Activated T-cell treated with anti-CD3 and anti-CD28 coated beads for 1 hour (primary cell): ENCODE measurements around the gene GPR3.

ENCODE experiments used
- DNase-seq: peaks from one replicate; pipeline ENCODE4 v3.0.0-alpha.2; 2020; ENCODE audit warnings: low read depth

GPR3 gene, protein sequence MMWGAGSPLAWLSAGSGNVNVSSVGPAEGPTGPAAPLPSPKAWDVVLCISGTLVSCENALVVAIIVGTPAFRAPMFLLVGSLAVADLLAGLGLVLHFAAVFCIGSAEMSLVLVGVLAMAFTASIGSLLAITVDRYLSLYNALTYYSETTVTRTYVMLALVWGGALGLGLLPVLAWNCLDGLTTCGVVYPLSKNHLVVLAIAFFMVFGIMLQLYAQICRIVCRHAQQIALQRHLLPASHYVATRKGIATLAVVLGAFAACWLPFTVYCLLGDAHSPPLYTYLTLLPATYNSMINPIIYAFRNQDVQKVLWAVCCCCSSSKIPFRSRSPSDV

DNA sequence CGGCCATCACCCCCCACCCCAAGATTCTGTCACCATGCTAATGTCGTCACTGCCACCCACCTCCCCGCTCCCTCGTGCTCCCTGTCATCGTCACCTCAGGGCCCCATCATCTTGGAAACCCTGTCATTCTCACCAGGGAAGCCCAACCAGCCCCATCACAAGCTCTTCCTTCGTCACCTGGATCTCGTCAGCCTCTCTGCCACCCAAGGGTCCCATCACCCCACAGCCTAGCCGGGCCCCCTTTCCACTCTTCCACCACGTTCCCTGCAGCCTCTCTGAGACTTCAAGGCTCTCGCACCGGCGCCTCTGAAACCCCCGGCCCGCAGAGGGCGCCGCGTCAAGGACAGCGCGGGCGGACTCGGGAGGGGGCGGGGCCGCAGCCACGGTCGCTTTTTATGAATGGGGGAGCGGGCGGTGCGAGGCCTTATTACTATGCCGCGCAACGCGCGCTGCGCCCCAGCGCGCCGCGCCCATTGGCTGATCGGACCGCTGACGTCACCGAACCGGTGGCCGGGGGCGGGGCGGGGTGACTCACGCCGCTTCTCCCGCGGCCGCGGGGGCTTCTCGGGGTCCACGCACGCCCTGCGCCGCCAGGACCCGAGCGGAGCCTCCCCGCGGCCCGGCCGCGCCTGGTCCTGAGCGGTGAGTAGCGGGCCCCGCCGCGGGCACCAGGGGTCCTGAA lies at the start of gene GPR3:
Gene GPR3, plus strand, starts transcription at position 527 of the 682 bp plus-strand sequence. CDS start 1,177 bp downstream, outside the sequence.
- DNase-seq: peak; percentile 90

DNA sequence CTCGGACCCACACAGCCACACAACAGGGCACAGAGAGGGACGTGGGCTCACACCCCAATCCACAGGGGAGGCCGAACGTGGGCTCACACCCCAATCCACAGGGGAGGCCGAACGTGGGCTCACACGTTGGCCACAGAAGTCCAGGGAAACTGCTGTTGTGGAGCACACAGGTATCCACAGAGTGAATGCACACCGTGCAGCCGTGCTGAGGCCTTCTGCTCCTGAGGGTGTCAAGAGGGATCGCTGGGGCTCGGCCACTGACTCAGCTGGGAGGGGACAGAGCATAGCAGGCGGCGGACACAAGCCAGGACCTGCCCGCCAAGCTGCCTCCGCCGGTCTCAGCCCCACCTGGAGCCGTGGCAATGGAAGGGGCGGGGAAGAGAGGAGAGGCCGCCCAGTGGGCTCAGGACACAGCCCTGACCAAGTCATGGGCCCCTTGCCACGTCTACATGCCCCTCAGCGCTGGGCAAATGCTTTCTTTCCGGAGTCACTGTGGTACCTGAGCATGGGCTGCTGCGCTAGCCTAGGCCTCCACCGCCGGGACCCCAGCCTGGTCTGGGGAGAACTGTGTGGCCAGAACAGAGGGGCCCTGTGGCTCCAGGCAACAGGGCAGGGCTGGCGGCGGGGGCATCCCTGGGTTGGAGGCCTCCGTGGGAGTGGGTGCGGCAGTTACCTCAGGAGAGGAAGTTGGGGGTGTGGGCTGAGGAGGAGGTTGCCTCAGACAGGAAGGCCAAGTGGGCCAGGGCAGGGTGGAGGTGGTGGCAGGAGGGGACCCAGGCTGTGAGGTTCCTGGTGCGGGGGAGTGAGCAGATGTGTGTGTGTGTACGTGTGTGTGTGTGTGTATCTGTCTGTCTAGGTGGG lies 49.4 kb upstream of the GPR3 start:
- peak; percentile 65 for DNase-seq

DNA sequence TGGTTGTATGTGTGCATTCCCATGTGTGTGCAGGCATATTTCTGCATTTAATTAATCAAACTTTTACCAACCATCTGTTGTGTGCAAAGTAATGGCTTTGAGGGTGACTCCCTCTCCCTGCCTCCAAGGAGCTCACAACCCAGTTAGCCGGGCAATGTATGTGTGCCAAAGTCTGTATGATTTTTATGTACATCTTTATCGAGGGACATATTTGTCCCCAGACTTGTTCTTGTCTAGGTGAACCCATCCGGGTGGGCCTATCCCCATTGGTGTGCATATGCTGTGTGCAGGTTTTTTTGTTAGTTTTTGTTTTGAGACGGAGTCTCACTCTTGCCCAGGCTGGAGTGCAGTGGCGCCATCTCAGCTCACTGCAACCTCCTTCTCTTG lies 48.8 kb upstream of the GPR3 start:
- DNase-seq: no peak

DNA sequence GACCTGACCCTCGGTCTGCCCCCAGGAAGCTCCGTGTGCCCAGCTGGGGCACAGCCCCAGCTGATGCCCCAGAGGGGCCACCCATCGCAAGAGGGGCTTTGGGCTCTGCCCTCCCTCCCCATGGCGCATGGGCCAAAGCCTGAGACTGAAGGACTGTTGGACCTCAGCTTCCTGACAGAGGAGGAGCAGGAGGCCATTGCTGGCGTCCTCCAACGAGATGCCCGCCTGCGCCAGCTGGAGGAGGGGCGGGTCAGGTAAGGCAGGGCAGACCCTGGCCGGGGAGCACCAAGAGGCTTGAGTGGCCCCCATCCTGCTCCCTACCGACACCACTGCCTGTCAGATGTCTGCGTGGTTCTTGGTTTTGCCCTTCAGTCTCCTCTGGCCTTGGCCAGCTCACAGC lies 47.1 kb upstream of the GPR3 start:
- no peak for DNase-seq

DNA sequence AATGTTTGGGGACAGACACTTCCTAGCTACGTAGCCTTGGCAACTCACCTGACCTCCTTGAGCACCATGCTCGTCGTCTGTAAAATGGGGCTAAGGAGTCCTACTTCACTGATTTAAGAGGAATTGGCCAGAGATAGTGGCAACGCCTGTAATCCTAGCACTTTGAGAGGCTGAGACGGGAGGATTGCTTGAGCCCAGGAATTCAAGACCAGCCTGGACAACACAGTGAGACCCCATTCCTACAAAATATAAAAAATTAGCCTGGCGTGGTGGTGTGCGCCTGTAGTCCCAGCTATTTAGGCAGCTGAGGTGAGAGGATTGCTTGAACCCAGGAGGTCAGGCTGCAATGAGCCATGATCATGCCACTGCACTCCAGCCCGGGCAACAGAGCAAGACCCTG lies 46.1 kb upstream of the GPR3 start:
- DNase-seq: no peak

DNA sequence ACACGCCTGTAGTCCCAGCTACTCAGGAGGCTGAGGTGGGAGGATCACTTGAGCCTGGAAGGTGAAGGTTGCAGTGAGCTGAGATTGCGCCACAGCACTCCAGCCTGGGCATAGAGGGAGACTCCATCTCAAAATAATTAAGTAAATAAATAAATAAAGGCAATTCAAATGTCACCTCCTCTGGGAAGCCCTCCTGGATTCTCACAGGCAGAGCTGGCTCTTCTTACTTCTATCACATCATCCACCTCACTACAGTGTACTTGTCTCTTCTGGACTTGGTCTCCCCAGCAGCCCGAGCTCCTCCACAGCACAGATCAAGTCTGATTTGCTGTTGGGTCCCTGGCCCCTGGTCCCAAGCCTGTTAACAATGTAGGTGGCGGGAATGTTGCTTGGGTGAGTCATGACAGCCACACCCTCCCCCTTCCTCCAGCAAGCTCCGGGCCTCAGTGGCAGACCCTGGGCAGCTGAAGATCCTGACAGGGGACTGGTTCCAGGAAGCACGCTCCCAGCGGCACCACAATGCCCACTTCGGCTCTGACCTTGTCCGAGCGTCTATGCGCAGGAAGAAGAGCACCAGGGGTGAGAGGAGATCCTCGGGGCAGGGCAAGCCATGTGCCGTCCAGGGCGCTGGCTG lies 45.3 kb upstream of the GPR3 start:
- no peak for DNase-seq

DNA sequence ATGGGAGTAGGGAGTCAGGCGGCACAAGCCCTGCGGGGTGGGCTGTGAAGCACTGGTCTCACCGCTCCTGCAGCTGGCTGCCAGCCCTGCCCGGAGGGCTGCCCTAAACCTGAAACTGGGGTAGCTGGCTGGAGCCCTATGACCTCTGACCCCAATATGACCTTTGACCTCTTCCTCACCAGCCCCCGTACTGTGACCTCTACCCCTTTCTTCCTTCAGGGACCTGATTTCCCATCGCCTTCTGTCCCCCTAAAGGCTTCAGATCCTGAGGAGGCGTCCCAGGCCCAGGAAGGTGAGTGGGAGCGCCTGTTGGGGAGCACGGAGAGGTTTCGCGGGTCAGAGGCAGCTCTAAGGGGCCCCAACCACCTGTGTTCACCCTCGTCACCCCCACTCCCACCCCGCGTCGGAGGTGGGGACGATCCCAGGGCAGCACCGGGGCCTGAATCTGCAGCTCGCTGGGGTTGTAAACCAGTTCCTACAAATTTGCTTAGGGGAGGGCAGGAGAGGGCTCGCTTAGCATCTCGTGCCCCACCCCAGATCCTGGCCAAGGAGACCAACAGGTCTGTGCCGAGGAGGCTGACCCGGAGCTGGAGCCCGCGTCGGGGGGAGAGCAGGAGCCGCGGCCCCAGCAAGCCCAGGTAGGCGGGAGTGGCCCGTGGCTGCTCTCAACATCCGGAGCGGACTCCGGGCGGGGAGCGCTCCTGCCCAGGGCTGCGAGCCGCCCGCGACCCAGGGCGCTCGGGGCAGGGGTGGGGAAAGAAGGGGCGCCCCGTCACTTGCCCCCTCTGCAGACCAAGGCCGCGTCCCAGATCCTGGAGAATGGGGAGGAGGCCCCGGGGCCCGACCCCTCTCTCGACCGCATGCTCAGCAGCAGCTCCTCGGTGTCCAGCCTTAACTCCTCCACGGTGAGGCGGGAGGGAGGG lies 43.3 kb upstream of the GPR3 start:
- DNase-seq: no peak

DNA sequence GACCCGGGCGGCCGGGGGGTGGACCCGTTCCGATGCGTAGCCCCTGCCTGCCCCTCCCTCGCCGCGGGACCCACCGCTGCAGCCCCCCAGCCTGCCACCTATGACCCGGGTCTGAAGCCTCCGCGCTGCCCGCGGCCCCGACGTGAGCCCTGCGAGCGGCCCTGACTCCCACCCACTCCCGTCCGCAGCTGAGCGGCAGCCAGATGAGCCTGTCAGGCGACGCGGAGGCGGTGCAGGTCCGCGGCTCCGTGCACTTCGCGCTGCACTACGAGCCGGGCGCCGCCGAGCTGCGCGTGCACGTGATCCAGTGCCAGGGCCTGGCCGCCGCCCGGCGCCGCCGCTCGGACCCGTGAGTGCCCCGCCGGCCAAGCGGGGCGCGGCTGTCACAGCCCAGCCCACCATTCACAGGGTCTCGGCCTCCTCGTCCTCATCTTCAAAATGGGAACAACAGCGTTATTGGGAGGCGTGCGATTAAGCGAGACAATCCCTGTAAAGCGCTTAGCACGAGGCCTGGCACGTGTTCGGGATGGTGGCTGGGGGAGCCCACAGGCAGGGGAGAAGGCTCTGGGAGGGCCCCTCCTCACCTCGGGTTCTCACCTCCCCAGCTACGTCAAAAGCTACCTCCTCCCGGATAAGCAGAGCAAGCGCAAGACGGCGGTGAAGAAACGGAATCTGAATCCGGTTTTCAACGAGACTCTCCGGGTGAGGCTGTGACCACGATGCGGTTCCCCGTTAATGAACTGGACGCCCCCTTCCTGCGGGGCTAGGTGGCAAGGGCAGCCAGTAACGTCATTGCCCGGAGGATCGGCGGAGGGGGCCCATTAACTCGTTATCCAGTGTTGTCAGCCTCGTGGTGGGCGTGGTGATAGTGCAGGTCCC lies 42.4 kb upstream of the GPR3 start:
- DNase-seq: no peak

DNA sequence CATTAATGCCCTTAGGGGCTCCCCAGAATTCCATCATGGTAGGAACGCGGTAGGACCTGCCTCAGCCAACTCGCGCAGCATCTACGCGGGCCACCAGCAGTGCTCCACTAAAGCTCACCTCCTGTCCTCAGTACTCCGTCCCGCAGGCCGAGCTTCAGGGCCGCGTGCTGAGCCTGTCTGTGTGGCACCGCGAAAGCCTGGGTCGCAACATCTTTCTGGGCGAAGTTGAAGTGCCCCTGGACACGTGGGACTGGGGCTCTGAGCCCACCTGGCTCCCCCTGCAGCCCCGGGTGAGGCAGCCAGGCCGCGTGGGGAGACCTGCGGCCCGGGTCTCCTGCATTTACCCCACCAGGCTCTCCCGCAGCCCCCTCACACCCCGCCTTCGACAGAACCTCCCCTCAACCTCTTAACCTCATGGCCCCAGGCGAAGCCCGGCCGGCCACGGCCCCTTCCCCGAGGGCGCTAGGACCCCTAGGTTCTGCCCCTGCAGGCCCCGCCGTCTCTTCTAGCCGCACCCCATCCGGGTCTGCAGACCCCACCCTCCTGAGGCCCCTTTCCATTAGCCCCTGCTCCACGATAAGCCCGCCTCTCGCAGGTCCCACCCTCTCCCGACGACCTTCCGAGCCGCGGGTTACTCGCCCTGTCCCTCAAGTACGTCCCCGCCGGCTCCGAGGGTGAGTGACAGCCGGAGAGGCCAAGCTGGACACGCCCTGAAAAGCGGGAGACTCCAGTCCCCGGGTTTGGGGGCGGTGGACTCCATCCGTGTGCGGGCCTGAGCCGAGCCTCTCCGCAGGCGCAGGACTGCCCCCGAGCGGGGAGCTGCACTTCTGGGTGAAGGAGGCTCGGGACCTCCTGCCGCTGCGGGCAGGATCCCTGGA lies 41.5 kb upstream of the GPR3 start:
- no peak for DNase-seq

DNA sequence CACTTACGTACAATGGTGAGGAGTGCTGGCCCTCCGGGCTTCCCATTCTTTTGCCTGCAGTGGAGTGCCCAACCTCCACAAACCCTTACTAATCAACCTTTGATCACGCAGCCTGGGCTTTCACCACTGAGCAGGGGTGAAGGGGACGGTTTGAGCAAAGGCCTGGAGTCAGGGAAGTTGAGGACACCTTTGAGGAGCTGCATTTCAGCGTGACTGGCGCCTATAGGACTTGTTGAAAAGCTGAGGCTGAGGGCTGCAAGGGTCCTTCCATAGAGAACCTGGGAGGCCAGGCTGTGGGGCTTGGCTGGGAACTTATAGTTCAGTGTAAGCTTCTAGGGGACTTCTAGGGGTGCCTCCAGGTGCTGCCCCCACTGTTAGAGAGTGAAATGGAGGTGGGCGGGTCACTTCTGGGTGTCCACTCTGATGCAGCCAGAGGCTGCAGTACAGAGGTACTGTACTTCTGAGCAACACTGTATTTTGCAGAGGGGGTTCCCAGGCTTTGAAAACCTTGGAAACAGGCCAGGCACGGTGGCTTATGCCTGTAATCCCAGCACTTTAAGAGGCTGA lies 40.8 kb upstream of the GPR3 start:
- no peak for DNase-seq

DNA sequence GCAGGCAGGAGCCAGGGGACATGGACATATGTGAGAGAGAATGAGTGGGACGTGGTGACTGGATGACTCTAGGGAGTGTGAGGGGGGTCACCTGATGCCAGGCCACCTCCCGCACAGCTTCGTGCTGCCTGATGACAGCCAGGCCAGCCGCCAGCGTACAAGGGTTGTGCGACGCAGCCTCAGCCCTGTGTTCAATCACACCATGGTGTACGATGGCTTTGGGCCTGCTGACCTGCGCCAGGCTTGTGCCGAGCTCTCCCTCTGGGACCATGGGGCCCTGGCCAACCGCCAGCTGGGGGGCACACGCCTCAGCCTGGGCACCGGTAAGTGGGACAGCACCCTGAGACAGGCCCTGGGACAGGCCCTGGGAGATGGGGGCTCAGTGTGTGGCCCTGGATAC lies 39.3 kb upstream of the GPR3 start:
- no peak for DNase-seq

DNA sequence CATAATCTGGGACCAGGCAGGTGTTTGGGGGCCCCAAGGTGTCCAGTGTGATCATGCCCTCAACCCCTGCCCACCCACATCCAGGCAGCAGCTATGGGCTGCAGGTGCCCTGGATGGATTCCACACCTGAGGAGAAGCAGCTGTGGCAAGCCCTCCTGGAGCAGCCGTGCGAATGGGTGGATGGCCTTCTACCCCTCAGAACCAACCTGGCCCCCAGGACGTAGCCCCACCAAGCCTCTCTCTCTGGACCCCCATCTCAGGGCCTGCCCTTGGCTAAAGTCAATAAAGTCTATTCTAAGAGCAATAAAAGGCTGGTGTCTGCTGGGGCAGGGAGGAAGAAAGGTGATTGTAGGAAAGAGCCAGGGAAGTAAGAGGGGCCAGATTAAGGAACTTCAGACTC lies 38.8 kb upstream of the GPR3 start:
- no peak for DNase-seq

DNA sequence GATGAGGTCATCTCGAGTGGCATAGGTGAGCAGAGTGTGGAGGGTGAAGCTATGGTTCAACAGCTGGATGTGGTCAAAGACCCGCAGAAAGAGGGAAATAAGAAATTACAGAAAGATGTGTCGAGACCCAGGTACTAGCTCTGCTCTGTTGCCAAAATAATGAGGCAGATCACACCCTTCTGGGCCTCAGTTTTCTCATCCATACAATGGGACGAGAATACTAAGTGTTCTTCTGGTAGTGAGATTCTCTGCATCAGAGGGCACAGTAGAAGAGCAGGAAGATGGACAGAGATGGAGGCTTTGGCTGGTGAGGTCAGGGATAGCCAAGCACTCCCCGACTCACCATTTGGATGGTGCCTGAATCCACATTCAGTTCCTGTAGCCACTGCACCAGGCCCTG lies 36.7 kb upstream of the GPR3 start:
- no peak for DNase-seq

DNA sequence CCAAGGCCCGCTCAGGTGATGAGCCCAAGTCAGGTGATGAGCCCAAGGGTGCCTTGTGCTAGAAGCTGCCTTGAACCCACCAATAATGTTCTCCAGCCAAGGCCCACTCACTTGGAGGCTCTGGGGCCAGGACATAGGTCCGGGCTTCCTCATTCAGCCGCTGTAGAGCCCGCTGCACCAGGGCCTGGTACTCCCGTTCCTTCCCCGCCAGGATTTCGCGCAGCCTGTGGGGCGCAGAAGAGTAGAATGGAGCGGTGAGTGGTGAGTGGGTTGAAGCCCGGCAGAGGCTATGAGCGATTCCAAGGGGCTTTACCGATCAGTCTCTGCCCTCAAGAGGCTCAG lies 36.2 kb upstream of the GPR3 start:
- DNase-seq: no peak

DNA sequence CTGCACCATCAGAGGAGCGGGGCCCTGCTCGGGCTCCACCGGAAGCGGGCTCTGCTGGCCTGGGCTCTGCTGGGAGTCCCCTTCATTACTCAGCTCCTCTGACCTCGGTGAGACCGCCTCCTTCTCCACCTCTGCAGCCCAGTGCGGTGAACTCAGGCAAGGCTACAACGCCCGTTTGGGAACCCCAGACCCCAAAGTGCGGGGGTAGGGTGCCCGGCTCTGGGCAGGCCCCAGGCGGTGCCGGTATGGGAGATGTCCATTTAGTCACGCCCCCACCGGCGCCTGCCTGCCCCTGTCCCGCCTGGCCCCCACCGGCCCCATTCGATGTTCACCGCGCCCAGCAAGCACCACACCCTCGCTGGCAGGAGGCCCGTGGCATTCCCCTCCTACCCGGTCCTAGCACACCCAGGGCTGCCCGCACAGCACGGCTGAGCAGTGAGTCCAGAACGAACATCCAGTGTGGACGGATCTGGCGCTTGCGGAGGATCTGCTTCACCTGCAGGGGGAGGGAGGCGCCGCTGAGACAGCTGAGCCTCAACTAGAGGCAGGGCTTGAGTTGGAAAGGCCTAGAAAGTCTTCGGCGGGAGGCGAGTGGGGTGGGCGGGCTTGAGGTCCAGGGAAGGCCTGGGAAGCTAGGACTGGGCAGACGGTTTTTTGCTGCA lies 35.7 kb upstream of the GPR3 start:
- DNase-seq: peak; percentile 43

DNA sequence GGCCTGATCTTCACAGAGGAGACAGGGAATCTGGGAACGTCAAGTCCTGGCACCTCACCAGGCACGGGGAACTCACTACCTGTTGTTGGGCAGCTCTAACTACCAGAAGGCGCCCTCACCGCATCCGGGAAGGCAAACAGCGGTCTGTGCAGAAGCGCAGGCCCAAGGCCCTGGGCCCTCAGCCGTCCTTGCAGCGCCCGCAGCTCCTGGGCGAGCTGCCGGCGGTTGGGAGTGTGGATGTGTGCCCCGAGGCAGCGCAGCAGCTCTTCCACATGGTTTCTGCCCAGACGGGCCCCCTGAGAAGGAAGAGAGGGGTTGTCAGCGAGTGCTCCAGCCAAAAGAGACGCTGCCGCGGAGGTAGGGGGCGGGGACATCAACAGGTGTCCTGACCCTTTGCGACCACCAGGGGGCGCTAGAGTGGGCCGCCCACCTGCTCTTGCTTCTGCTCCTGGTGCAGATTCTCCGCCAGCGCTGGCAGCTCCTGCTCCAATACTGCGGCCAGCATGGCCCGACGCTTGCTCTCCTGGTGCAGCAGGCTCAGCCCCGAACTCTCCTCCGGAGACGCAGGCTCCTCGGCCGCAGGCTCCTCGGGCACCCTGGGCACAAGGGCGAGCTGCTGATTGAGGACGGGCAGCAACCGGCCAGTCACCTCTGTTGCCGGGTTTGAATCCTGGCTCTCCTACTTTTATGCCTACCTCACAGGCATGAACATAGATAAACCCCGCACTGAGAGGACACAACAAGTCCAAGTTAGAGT lies 35.0 kb upstream of the GPR3 start:
- peak; percentile 73 for DNase-seq

DNA sequence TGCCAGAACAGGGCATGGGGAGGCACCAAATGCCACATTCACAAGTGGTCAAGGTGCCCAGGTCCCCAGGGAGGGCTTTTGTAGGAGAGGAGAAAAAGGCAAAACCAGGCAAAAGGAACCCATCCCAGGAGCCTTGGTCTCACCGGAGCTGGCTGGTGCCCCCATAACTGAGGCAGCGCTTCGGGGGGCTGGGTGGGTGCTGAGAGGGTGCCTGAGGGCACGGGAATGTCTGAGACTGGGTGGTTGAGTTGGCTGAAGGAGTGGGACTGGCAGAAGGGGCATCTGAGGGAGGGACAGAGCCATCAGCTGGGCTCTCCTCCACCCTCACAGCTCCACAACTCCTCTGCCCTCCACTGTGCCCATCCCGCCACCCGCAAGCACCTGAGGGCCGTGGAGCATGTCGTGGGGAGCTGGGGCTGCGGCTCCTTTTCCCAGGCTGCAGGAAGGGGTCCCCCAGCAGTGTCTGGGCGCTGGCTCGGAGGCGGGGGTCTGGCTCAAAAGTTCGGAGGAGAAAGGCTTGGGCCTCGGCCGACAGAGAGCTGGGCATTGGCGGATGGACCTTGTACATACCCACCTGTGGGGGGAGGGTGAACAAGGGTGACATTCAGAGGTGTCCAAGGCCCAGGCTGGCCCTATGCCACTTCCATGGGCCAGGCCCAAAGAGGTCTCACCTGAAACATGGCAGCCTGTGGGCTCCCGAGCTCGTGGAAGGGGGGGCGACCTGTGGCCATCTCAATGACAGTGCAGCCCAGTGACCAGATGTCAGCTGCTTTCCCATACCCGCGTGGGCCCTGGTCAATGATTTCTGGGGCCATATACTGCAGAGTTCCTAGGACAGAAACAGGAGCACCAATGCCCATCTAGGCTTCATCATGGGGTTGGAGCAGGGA lies 34.1 kb upstream of the GPR3 start:
- no peak for DNase-seq
